Endometrium (tissue), 2 donors: Measurements from ENCODE around the gene PCDHA4.

Experiments used
- FAIRE-seq: peaks from 2 replicates; lab custom pipeline; 2012; peaks lifted over from hg19 to GRCh38; lab: Jason Lieb, UNC
- donor health status: control.
- donor health status: control.

Gene PCDHA4

DNA sequence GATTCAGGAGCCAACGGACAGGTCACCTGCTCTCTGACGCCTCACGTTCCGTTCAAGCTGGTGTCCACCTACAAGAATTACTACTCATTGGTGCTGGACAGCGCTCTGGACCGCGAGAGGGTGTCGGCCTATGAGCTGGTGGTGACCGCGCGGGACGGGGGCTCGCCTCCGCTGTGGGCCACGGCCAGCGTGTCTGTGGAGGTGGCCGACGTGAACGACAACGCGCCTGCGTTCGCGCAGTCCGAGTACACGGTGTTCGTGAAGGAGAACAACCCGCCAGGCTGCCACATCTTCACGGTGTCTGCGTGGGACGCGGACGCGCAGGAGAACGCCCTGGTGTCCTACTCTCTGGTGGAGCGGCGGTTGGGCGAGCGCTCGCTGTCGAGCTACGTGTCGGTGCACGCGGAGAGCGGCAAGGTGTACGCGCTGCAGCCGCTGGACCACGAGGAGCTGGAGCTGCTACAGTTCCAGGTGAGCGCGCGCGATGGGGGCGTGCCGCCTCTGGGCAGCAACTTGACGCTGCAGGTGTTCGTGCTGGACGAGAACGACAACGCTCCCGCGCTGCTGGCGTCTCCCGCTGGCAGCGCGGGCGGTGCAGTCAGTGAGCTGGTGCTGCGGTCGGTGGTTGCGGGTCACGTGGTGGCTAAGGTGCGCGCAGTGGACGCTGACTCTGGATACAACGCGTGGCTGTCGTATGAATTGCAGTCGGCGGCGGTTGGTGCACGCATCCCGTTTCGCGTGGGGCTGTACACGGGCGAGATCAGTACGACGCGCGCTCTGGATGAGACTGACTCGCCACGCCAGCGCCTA lies 50.5 kb downstream of the PCDHA4 start:
- FAIRE-seq, result no peak

DNA sequence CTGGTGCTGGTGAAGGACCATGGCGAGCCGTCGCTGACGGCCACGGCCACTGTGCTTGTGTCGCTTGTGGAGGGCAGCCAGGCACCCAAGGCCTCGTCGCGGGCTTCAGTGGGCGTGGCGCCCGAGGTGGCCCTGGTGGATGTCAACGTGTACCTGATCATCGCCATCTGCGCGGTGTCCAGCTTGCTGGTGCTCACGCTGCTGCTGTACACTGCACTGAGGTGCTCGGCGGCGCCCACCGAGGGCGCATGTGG lies 51.0 kb downstream of the PCDHA4 start:
- FAIRE-seq, result no peak

DNA sequence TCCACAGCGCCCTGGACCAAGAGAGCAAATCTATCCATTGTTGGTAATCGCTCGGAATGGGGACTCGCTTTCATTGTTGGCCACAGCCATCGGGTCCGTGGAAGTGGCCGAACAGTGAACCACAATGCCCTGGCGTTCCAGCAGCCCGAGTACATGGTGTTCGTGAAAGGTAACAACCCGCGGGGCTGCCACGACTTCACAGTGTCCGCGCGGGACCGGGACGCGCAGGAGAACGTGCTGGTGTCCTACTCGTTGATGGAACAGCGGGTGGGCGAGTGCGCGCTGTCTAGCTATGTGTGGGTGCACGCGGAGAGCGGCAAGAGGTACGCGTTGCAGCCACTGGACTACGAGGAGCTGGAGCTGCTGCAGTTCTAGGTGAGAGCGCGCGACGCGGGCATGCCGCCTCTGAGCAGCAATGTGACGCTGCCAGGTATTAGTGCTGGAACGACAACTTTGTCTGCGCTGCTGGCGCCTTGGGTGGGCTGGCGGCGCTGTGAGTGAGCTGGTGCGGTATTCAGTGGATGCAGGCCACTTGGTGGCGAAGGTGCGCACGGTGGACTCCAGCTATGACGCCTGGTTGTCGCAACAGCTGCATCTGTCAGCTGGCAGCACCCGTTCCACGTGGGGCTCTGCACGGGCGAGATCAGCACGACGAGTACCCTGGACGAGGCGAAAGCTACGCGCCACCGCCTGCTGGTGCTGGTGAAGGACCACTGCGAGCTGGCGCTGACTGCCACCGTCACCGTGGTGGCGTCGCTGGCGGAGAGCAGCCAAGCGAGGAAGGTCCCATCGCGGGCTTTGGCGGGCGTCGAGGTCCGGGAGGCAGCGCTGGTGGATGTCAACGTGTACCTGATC lies 55.8 kb downstream of the PCDHA4 start:
- no peak for FAIRE-seq
